Measurements from ENCODE around the gene DNM3.
A peak's percentile ranks its signal among the peaks of the same experiment; 100 is the strongest.

Gene DNM3

GRCh38 chr1:172448995-172449584, 607.8 kb downstream of the DNM3 start:
- no peak for DNase-seq

GRCh38 chr1:172449585-172450523, 608.6 kb downstream of the DNM3 start:
- DNase-seq, result peak; percentile 89

GRCh38 chr1:172450524-172450885, 609.2 kb downstream of the DNM3 start:
- DNase-seq, result no peak

GRCh38 chr1:172451002-172451443, 609.7 kb downstream of the DNM3 start:
- no peak for DNase-seq

- no peak for DNase-seq
These were observed 611.3 kb downstream of the DNM3 start for GRCh38 chr1:172452536-172453152.

- DNase-seq, result no peak
These were observed 611.9 kb downstream of the DNM3 start for GRCh38 chr1:172453153-172453545.

- no peak for DNase-seq
These were observed 612.3 kb downstream of the DNM3 start for GRCh38 chr1:172453607-172454006.

- DNase-seq, result no peak
These were observed 614.2 kb downstream of the DNM3 start for GRCh38 chr1:172455451-172455850.

GRCh38 chr1:172456344-172456769, 615.1 kb downstream of the DNM3 start:
- DNase-seq, result no peak

- no peak for DNase-seq
These were observed 616.3 kb downstream of the DNM3 start for GRCh38 chr1:172457479-172458130.

GRCh38 chr1:172460177-172460576, 618.9 kb downstream of the DNM3 start:
- no peak for DNase-seq

- no peak for DNase-seq
These were observed 619.6 kb downstream of the DNM3 start for GRCh38 chr1:172460887-172461315.

Measured in GOT3 (cell line).